GM10266 (cell line): ENCODE results near the gene IL1R2.
"Not testable (repeated sequence)": the region's sequence is repeated elsewhere in the genome, so short reads cannot be mapped to it uniquely, and the experiment has no call there.

ENCODE experiments used
- DNase-seq: peaks from one replicate; pipeline ENCODE4 v3.0.0; 2012; ENCODE audit errors: extremely low spot score
- CTCF ChIP-seq: IDR thresholded peaks from 2 replicates; pipeline ENCODE4 v1.5.1; 2012; ENCODE audit warnings: mild to moderate bottlenecking, low read depth; ENCODE audit not compliant: control insufficient read depth, insufficient read depth; ENCODE audit errors: missing control alignments

The IL1R2 gene

GRCh38 chr2:102000012-102000411, 8.3 kb downstream of the IL1R2 start:
- DNase-seq, result no peak
- TF ChIP-seq CTCF, result no peak

GRCh38 chr2:102000813-102001766, 9.3 kb downstream of the IL1R2 start:
- DNase-seq, result no peak

GRCh38 chr2:102001767-102002142, 10.0 kb downstream of the IL1R2 start:
- no peak for TF ChIP-seq CTCF

More at GRCh38 chr2:102000813-102001766, 9.3 kb downstream of the IL1R2 start:
- no peak for TF ChIP-seq CTCF

GRCh38 chr2:102002228-102002627, 10.5 kb downstream of the IL1R2 start:
- no peak for TF ChIP-seq CTCF

More at GRCh38 chr2:102001767-102002142, 10.0 kb downstream of the IL1R2 start:
- DNase-seq, result no peak

GRCh38 chr2:102002909-102003308, 11.1 kb downstream of the IL1R2 start:
- DNase-seq, result not testable (repeated sequence)

More at GRCh38 chr2:102002228-102002627, 10.5 kb downstream of the IL1R2 start:
- no peak for DNase-seq

- no peak for TF ChIP-seq CTCF
- no peak for DNase-seq
These were observed 11.9 kb downstream of the IL1R2 start for GRCh38 chr2:102003696-102004095.

GRCh38 chr2:102004581-102004980, 12.8 kb downstream of the IL1R2 start:
- DNase-seq, result no peak
- TF ChIP-seq CTCF, result no peak

- TF ChIP-seq CTCF, result no peak
- no peak for DNase-seq
These were observed 13.7 kb downstream of the IL1R2 start for GRCh38 chr2:102005449-102005848.
